ENCODE measurements around the gene TMEM63B.

TMEM63B gene

GRCh38 chr6:44131892-44132291 is 4.5 kb downstream of the TMEM63B start:
- ATAC-seq = no peak
- no peak for TF ChIP-seq ZFP30 (CRISPR knock-in tag; IDR thresholded peaks at IDR 0.05)
- no peak for TF ChIP-seq POU6F1 (CRISPR knock-in tag; IDR thresholded peaks at IDR 0.05; ENCODE audit: borderline replicate concordance, low read depth)
- no peak for TF ChIP-seq PATZ1 (CRISPR knock-in tag; IDR thresholded peaks at IDR 0.05; ENCODE audit: borderline replicate concordance)
- TF ChIP-seq CSDC2 (CRISPR knock-in tag; IDR thresholded peaks at IDR 0.05) = no peak
- TF ChIP-seq CREB5 (CRISPR knock-in tag; IDR thresholded peaks at IDR 0.05; ENCODE audit: low read depth) = no peak
- no peak for TF ChIP-seq ZFP3 (CRISPR knock-in tag; IDR thresholded peaks at IDR 0.05)
- no peak for TF ChIP-seq ZNF8 (CRISPR knock-in tag; IDR thresholded peaks at IDR 0.05)
- TF ChIP-seq CSRNP3 (CRISPR knock-in tag; IDR thresholded peaks at IDR 0.05) = no peak
- TF ChIP-seq ZNF70 (CRISPR knock-in tag; IDR thresholded peaks at IDR 0.05) = no peak
- no peak for TF ChIP-seq OSR1 (CRISPR knock-in tag; IDR thresholded peaks at IDR 0.05)
- TF ChIP-seq TSHZ2 (CRISPR knock-in tag; IDR thresholded peaks at IDR 0.05) = no peak
- TF ChIP-seq RARB (CRISPR knock-in tag; IDR thresholded peaks at IDR 0.05) = no peak
- no peak for TF ChIP-seq GLIS3 (CRISPR knock-in tag; IDR thresholded peaks at IDR 0.05)
- TF ChIP-seq ZC3H10 (CRISPR knock-in tag; IDR thresholded peaks at IDR 0.05) = no peak

- TF ChIP-seq ZNF8 (CRISPR knock-in tag; IDR thresholded peaks at IDR 0.05) = no peak
- no peak for ATAC-seq
These were observed 5.1 kb downstream of the TMEM63B start for GRCh38 chr6:44132476-44132875.

- peak; percentile 99 for ATAC-seq
- TF ChIP-seq PPARA (CRISPR knock-in tag; IDR thresholded peaks at IDR 0.05; ENCODE audit: borderline replicate concordance) (no peak), POU6F1 (CRISPR knock-in tag; IDR thresholded peaks at IDR 0.05; ENCODE audit: borderline replicate concordance, low read depth) (no peak), ZC3H10 (CRISPR knock-in tag; IDR thresholded peaks at IDR 0.05) (no peak), ZFP3 (CRISPR knock-in tag; IDR thresholded peaks at IDR 0.05) (no peak), ZFP30 (CRISPR knock-in tag; IDR thresholded peaks at IDR 0.05) (no peak), ESRRG (CRISPR knock-in tag; IDR thresholded peaks at IDR 0.05) (no peak), CREB5 (CRISPR knock-in tag; IDR thresholded peaks at IDR 0.05; ENCODE audit: low read depth) (no peak), GLIS3 (CRISPR knock-in tag; IDR thresholded peaks at IDR 0.05) (no peak)
These were observed 5.9 kb downstream of the TMEM63B start for GRCh38 chr6:44133003-44133931.

Measured in SK-N-SH treated with all-trans-retinoic acid at 6 μM for 48 hours (cell line).